Erythroblast (primary cell): Measurements from ENCODE around the gene ASCL3.

Experiments
- GATA1 ChIP-seq: IDR thresholded peaks from 2 replicates; pipeline ENCODE4 v1.6.1; 2011; ENCODE audit warnings: low read depth, mild to moderate bottlenecking, control low read depth, low read length, moderate library complexity
- POLR2A ChIP-seq: IDR thresholded peaks from 2 replicates; pipeline ENCODE4 v1.6.1; 2011; ENCODE audit warnings: mild to moderate bottlenecking, low read length

- no peak for TF ChIP-seq POLR2A
- TF ChIP-seq GATA1, result no peak
These were observed 40.7 kb upstream of the ASCL3 start for GRCh38 chr11:8983552-8983951.
